Stimulated activated CD4-positive, alpha-beta T cell treated with anti-CD3 and anti-CD28 coated beads, Interleukin-1b, Interleukin-23, amount 100 ng/mL, for 1 hour (primary cell): ENCODE measurements around the gene UNC80.
"Not testable (repeated sequence)": the region's sequence is repeated elsewhere in the genome, so short reads cannot be mapped to it uniquely, and the experiment has no call there.

Source experiments
- DNase-seq, 2 donors: peaks; one replicate each; pipeline ENCODE4 v3.0.0-alpha.2; 2020; ENCODE audit warnings: low read depth in 2 of 2

Gene UNC80

DNA sequence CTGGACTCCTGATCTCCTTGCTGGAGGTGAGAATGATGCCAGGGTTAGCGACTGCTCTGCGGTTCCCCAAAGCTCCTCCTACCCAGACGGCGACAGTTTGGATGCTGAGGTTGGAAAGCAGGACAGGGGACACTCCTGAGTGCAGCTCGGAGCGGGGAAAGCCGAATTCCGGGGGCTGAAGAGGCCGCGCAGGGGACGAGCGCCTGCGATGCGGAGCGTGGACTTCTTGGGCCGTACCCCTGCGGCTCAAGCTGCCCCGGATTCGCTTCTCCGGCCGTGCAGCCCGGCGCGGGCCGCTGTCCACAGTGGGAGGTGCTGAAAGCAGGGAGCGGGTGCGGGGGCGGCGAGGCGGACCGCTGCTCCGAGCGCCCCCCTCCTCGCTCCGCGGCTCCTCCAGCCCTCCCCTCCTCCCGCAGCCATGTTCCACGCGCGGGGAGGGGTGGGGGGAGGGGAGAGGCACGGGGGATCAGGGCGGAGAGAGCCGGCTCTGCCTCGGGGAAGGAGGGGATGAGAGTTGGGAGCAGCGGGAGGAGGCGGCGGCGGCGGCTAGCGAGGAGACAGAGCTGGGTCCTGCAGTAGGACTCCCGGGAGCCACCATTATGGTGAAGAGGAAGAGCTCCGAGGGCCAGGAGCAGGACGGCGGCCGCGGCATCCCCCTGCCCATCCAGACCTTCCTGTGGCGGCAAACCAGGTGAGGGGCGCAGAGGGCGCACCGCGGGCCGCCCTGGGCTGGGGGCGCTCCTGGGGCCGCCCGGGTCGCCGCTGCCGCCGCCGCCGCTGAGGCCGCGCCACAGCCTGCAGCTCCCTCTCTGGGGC is at the start of gene UNC80:
Gene UNC80 (plus strand): TSS at position 359 of the 816 bp plus-strand sequence. CDS start 241 bp downstream, at position 600.
- no peak for DNase-seq

DNA sequence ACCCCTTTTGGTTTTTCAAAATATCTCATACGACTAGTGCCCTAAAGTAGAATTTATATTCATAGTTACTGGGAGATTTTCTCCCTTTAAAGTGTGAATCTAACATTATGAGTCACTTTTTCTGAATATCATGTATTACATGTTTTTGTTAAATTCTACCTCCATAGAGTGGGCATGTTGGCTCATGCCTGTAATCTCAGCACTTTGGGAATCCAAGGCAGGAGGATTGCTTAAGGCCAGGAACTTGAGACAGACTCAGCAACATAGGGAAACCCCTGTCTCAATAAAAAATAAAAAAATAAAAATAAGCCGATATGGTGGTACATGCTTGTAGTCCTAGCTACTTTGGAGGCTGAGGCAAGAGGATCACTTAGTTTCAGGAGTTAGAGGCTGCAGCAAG is 45.3 kb upstream of the UNC80 start:
- DNase-seq = no peak

GRCh38 chr2:209727077-209727476 is 44.6 kb upstream of the UNC80 start:
- no peak for DNase-seq

DNA sequence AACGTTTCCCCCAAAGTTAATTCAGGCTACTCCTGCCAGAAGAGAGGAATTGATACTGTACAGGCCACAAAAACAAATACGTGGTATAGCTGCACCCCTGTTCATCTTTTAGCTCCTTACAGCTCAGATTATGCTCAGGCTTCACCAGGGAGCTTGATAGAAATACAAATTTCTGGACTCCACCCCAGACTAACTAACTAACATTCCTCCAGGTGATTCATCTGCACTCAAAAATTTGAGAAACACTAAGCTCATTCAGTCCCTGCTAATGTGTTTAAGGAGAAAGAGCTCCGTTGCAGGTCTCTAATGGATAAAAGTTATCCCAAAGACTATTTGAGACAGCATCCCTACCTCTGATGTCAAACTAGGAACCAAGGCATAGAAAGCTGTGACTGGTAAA is 36.8 kb upstream of the UNC80 start:
- DNase-seq = no peak

GRCh38 chr2:209741953-209742352 is 29.7 kb upstream of the UNC80 start:
- DNase-seq = no peak

DNA sequence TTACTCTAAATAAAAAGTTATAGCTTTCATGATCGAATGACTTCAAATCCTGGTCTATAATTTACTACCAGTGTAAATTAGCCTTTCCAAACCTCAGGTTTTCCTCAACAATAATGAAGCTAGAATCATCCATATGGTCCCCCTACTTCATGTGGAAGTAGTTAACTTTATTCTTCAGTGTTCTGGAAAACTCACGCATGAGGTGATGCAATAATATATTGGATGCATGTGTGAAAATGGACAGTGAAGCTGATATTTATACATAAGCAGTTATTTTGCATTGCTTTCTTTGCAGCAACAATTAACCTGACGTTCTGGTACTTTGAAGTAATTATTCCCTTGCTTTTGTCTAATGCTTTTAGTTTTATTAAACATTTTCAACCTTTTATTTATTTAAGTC is 18.6 kb upstream of the UNC80 start:
- no peak for DNase-seq

- no peak for DNase-seq
Measured at GRCh38 chr2:209757163-209757562, 14.5 kb upstream of the UNC80 start.

GRCh38 chr2:209761566-209761965 is 10.1 kb upstream of the UNC80 start:
- DNase-seq = no peak

DNA sequence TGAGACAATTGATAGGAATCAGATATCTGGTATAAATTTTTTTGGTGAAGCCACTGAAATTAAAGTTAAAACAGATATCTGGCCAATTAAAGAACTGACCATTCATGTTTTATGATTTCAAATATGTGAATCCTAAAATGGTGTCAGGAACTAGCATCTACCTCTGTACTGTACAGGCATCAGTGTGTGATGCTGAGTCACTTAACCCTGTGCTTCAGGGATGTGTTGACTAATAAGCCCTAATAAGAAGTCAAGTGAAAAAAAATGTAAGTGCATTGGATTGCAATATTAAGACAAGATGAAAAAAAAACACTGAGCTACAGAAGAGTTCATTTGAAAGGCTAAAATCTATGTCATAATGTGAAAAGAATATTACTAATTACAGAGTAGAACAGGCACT is 9.1 kb upstream of the UNC80 start:
- DNase-seq = no peak

- no peak for DNase-seq
Measured at GRCh38 chr2:209763106-209763505, 8.5 kb upstream of the UNC80 start.

- no peak for DNase-seq
Measured at GRCh38 chr2:209766613-209767012, 5.0 kb upstream of the UNC80 start.

DNA sequence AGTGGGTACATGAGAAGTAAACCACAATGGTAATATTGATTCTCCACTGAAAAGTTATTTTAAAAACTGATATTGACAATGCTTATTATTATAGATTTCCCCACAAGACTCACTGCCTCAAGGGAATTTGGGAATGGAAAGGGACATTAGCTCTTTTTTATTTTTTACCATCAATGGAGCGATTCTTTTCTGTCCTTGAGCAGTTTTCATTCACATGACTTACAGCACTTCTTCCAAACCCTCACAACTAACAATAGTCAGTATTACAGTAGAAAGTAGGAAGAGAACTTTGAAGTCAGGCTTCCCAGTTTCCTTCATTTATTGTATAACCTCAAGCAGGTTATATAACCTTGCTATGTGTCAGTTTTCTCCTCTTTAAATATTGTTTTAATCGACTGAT is 4.3 kb upstream of the UNC80 start:
- no peak for DNase-seq

- no peak for DNase-seq
Measured at GRCh38 chr2:209768557-209768956, 3.1 kb upstream of the UNC80 start.

DNA sequence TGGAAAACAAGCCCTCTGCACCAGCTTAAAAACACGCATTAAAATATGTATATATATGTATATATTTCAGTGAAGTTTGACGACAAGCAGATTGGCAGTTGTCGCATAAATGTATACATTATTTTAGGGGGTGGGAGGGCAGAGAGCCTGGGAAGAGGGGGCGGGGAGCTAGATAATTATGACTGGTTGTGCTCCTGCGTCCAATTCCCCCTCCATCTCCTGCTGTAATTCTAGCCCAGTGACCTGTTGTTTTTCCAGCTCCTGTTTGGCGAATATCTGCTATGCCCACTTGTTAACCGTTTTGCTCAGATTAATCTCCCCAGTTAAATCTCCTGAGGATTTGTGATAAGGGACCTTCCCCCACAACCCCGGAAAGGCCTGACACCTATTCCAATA is 656 bp downstream of the UNC80 start:
- no peak for DNase-seq

GRCh38 chr2:209773377-209773776 is 1.7 kb downstream of the UNC80 start:
- DNase-seq = no peak

GRCh38 chr2:209787416-209787815 is 15.8 kb downstream of the UNC80 start:
- DNase-seq = no peak

GRCh38 chr2:209788925-209789324 is 17.3 kb downstream of the UNC80 start:
- no peak for DNase-seq

GRCh38 chr2:209790066-209790728 is 18.6 kb downstream of the UNC80 start:
- DNase-seq = no peak

- DNase-seq = no peak
Measured at GRCh38 chr2:209791151-209791550, 19.5 kb downstream of the UNC80 start.

DNA sequence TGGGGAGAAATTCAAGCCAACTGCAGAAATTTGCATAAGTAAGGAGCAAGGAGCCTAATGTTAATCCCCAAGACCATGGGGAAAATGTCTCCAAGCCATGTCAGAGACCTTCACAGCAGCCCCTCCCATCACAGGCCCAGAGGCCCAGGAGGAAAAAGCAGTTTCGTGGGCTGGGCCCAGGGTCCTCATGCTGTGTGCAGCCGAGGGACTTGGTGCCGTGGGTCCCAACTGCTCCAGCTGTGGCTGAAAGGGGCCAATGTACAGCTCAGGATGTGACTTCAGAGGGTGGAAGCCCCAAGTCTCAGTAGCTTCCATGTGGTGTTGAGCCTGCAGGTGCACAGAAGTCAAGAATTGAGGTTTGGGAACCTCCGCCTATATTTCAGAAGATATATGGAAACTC is 23.8 kb downstream of the UNC80 start:
- DNase-seq = not testable (repeated sequence)

- no peak for DNase-seq
Measured at GRCh38 chr2:209805351-209805750, 33.7 kb downstream of the UNC80 start.

DNA sequence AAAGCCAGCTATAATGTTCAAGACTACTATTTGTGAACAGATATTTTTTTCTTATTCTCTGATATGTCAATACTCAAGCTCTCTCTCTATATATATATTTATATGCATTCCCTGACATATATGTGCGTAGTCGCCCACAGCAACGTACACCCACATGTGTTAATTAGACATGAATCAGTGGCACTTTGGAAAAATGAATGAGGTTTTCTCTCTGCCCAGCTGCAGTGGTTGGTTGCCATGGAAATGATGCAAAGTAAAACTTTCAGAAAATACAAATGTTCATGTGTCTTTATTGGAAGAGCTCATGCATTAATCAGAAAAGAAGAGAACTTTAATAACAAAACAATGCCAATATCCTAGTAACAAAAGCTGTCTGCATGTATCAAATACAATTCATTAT is 34.7 kb downstream of the UNC80 start:
- no peak for DNase-seq

DNA sequence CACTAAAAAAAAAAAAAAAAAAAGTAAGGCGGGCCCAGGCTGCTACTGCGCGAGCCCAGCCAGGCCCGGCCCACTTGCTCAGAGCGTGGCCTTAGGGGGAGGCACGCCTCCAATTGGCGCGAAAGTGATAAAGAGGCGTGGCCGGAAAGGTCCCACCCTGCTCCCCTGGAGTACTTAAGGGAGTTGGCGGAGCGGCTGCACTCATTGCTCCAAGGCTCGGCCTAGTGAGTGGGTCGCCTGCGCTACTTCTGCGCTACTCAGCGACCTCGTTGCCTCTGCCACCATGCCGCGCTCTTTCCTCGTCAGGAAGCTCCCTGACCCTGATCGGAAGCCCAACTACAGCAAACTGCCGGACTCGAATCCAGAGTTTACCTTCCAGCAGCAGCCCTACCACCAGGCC is 36.9 kb downstream of the UNC80 start:
- DNase-seq = no peak
